Progenitor cell of endocrine pancreas (in vitro differentiated cells): ENCODE data around the gene SMIM14. TPM values are rescaled to one million over a fixed set of nuclear protein-coding genes. Genes with fewer than 3 reads are reported as not detected.

Experiments used
- DNase-seq: peaks from one replicate; pipeline ENCODE4 v3.0.0; 2021; ENCODE audit warnings: low spot score; ENCODE audit not compliant: unreplicated experiment
- H3K27ac Mint-ChIP-seq: 2 replicates; pipeline ENCODE4 v1.8.0; 2021; ENCODE audit warnings: mild to moderate bottlenecking, moderate library complexity, mixed read lengths
- H3K27me3 Mint-ChIP-seq: 2 replicates; pipeline ENCODE4 v1.8.0; 2021; ENCODE audit warnings: mixed read lengths
- H3K36me3 Mint-ChIP-seq: 2 replicates; pipeline ENCODE4 v1.8.0; 2022; ENCODE audit warnings: mixed read lengths; ENCODE audit not compliant: insufficient read depth
- H3K4me1 Mint-ChIP-seq: 2 replicates; pipeline ENCODE4 v1.8.0; 2021; ENCODE audit warnings: low read depth, mixed read lengths
- H3K4me3 Mint-ChIP-seq: 2 replicates; pipeline ENCODE4 v1.8.0; 2021; ENCODE audit warnings: low read depth, mild to moderate bottlenecking, moderate library complexity, mixed read lengths
- H3K9me3 Mint-ChIP-seq: 2 replicates; pipeline ENCODE4 v1.8.0; 2021; ENCODE audit warnings: low read depth, mixed read lengths
- total RNA-seq: library from RNA; stranded (reverse); gene quantifications from 2 replicates; pipeline ENCODE4 v1.2.1, GENCODE V29; 2021
- TF ChIP-seq, protein P1 (sequence below): fragments of 200-600 bp; sonication (generic); IDR thresholded peaks from one replicate; pipeline ENCODE4 v1.5.0; 2021; ENCODE audit warnings: antibody characterized with exemption, mild to moderate bottlenecking; ENCODE audit not compliant: unreplicated experiment

SMIM14 gene
- total RNA-seq, 1 donor from 2014 or later = 70.1 TPM

DNA sequence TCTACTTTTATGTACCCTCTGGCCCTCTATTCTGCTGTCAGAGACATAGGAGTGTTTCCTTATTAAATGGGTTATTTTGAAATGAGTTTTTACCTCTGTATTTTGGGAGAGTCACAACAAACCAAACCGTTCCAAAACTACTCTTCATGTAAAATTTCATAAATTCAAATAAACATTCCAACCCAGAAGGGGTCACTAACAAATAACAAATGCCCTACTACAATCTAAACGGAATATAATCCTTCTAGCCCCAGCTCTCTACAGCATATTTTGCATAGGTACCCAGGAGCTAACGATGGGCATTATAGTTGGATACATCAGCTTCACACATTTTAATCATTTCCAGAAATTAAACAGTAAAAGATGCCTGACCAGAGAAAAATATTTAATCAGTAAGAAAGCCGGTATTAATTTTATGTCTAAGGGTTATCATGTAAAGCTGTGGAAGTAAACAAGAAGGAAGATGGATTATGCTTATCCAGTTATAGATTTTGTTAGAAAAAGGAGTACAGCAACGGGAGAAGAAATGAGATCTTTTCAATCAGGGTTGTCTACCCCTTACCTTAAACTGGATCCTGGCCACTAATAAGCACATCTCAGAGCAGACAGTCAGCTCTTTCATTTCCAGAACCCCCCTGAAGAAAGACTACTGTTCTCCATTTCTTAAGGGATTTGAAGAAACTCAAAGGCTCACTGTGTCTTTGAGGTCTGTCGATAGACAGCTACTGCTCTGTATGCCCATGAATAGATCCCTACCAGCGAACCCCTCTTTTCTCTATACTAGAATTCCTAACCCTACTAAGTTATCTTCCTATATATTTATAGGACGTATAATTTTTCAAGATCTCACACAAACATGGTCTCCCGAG, 112.6 kb downstream of the SMIM14 start:
- Mint-ChIP-seq H3K4me3 (peak overlapping the region; percentile 99), H3K4me1 (peaks cover 33% of the 10 kb centered on the region), H3K9me3 (peaks cover 6% of the 10 kb centered on the region), H3K27ac (peak overlapping the region; percentile 98), H3K27me3 (no peaks in the 10 kb centered on the region), H3K36me3 (peaks cover 29% of the 10 kb centered on the region)
- DNase-seq = no peak
- TF ChIP-seq, protein P1, sequence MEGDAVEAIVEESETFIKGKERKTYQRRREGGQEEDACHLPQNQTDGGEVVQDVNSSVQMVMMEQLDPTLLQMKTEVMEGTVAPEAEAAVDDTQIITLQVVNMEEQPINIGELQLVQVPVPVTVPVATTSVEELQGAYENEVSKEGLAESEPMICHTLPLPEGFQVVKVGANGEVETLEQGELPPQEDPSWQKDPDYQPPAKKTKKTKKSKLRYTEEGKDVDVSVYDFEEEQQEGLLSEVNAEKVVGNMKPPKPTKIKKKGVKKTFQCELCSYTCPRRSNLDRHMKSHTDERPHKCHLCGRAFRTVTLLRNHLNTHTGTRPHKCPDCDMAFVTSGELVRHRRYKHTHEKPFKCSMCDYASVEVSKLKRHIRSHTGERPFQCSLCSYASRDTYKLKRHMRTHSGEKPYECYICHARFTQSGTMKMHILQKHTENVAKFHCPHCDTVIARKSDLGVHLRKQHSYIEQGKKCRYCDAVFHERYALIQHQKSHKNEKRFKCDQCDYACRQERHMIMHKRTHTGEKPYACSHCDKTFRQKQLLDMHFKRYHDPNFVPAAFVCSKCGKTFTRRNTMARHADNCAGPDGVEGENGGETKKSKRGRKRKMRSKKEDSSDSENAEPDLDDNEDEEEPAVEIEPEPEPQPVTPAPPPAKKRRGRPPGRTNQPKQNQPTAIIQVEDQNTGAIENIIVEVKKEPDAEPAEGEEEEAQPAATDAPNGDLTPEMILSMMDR = no peak

DNA sequence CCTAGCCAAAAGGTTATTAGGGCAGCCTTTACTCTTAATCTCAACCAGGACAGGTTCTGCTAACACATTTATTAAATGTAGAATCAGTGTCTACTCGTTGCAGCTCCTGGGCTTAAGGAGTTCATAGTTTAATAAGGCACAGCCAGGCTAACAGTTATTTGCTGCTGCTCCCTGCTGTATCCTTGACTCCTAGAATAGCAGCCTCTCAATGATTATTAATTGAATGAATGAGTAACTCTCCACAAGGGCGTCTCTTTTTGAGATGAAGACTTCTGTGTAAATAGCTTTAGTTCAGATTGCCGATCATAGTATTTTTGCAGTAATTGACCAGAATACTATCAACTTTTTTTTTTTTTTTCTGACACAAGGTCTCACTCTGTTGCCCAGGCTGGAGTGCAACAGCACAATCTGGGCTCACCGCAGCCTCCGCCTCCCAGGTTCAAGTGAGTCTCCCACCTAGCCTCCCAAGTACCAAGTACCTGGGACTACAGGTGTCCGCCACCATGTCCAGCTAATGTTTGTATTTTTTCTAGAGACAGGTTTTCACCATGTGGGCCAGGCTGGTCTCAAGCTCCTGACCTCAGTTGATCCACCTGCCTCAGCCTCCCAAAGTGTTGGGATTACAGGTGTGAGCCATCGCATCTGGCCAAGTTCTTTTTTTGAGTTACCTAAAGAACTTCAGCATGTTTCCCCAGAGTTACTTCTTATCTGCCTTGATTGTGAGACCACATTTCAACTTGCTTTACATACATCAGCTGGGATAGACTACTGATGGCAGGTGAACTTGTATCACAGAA, 114.3 kb downstream of the SMIM14 start:
- H3K36me3 Mint-ChIP-seq = peaks cover 19% of the 10 kb centered on the region
- H3K4me1 Mint-ChIP-seq = peaks cover 33% of the 10 kb centered on the region
- TF ChIP-seq, protein P1 = no peak
- H3K4me3 Mint-ChIP-seq = peak overlapping the region; percentile 99
- H3K27me3 Mint-ChIP-seq = no peaks in the 10 kb centered on the region
- DNase-seq = no peak
- H3K9me3 Mint-ChIP-seq = no peaks in the 10 kb centered on the region
- peak overlapping the region; percentile 98 for H3K27ac Mint-ChIP-seq

DNA sequence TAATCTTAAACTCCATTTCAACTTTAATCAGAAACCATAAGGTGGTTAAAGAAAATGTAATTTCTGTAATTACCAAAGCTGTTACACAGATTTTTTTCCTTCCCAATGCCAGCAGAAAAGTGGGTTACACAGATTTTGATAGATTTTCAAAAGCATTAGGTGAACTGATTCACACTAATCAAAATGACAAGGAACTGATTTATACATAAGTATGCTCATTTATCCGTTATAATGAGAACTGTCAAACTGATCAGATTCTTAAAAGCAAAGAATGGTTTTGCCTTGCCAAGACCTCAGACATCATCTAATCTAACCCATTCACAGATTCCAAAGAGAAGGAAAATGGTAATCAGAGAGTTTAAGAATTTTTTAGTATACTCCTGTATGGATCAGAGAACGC, 116.6 kb downstream of the SMIM14 start:
- Mint-ChIP-seq H3K36me3 (peaks cover 20% of the 10 kb centered on the region), H3K4me1 (peaks cover 27% of the 10 kb centered on the region), H3K27ac (peak overlapping the region; percentile 74), H3K4me3 (peak overlapping the region; percentile 70), H3K27me3 (no peaks in the 10 kb centered on the region), H3K9me3 (no peaks in the 10 kb centered on the region)
- TF ChIP-seq, protein P1 = no peak
- no peak for DNase-seq

DNA sequence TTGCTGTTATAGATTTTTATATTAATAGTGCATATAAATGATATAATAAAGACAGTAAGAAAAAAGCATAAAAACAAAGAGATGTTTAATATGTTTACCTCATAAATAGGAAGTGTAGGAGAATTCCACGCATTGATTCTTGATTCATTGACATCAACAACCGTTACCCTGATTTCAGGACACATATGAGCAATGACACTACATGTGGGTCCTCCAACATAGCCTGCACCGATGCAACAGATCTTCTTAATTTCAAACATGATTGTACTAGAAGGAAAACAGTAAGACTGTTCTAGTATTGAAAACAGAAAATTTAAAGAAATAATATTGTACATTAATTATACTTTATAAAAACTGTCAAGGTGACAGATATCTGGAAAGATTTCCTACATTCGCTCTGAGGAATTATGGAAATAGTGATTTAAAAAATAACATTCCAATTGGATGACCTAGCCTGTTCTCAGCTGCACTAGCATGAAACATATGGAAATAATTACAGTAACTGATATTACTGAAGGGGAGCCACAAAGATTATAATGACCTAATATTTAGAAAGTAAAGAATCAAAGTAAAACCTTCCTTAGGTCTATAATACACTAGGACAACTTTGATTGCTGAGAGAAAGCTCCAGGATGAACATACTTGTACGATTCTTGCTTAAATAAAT, 117.3 kb downstream of the SMIM14 start:
- H3K4me1 Mint-ChIP-seq = peaks cover 27% of the 10 kb centered on the region
- H3K9me3 Mint-ChIP-seq = no peaks in the 10 kb centered on the region
- no peak for DNase-seq
- no peaks in the 10 kb centered on the region for H3K27me3 Mint-ChIP-seq
- H3K27ac Mint-ChIP-seq = peak overlapping the region; percentile 74
- peaks cover 22% of the 10 kb centered on the region for H3K36me3 Mint-ChIP-seq
- TF ChIP-seq, protein P1 = no peak
- H3K4me3 Mint-ChIP-seq = peak overlapping the region; percentile 70

DNA sequence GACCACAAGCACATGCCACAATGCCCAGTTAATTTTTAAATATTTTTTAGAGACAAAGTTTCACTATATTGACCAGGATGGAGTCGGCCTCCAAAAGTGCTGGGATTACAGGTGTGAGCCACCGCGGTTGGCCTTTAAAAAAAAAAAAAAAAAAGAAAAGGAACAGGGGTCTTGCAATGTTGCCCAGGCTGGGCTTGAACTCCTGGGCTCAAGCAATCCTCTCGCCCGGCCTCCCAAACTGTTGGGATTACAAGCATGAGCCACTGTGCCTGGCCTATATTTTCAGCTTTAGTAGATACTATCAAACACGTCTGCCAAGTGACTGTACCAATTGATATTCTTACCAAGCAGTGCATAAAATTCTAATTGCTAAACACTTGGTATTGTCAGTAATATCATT, 120.2 kb downstream of the SMIM14 start:
- DNase-seq = no peak
- H3K4me3 Mint-ChIP-seq = no peak overlapping the region
- H3K27me3 Mint-ChIP-seq = no peaks in the 10 kb centered on the region
- no peak overlapping the region for H3K27ac Mint-ChIP-seq
- H3K4me1 Mint-ChIP-seq = peaks cover 23% of the 10 kb centered on the region
- TF ChIP-seq, protein P1 = no peak
- H3K36me3 Mint-ChIP-seq = peaks cover 19% of the 10 kb centered on the region
- H3K9me3 Mint-ChIP-seq = no peaks in the 10 kb centered on the region
